HL-60 (cell line): ENCODE results near the gene IPO11.

Source experiments
- GABPA ChIP-seq: IDR thresholded peaks from 2 replicates; pipeline ENCODE4 v1.6.1; 2012; ENCODE audit warnings: low read depth
- POLR2AphosphoS5 ChIP-seq: IDR thresholded peaks from 2 replicates; pipeline ENCODE4 v1.6.1; 2012; ENCODE audit warnings: low read depth
- SPI1 ChIP-seq: IDR thresholded peaks from 2 replicates; pipeline ENCODE4 v1.6.1; 2012; ENCODE audit warnings: low read depth, mild to moderate bottlenecking, borderline replicate concordance
- TF ChIP-seq, protein P1 (sequence below): IDR thresholded peaks from one replicate; pipeline ENCODE4 v1.5.1; 2011; ENCODE audit warnings: low read length, control low read depth, inconsistent platforms; ENCODE audit not compliant: insufficient read depth
- TF ChIP-seq, protein P2 (sequence below): IDR thresholded peaks from 2 replicates; pipeline ENCODE4 v1.6.1; 2012; ENCODE audit warnings: low read depth; ENCODE audit not compliant: insufficient replicate concordance

DNA sequence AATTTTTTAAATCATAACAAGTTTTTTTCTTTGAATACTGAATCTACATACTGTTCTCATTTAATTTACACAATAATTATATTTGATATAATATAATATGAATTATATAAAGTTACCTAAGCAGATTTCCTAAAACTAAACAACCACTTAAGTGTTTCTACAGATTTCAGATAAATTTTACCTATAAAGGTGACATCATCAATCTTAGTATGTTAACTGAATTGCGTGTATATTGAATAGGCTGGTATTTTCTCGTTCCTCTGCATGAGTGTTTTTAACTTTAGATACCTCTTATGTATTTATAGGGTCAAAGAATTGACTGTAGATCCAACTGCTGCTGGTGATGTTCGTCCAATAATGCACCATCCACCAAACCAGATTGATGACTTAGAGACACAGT lies 39.2 kb upstream of the IPO11 start:
- TF ChIP-seq, protein P1, sequence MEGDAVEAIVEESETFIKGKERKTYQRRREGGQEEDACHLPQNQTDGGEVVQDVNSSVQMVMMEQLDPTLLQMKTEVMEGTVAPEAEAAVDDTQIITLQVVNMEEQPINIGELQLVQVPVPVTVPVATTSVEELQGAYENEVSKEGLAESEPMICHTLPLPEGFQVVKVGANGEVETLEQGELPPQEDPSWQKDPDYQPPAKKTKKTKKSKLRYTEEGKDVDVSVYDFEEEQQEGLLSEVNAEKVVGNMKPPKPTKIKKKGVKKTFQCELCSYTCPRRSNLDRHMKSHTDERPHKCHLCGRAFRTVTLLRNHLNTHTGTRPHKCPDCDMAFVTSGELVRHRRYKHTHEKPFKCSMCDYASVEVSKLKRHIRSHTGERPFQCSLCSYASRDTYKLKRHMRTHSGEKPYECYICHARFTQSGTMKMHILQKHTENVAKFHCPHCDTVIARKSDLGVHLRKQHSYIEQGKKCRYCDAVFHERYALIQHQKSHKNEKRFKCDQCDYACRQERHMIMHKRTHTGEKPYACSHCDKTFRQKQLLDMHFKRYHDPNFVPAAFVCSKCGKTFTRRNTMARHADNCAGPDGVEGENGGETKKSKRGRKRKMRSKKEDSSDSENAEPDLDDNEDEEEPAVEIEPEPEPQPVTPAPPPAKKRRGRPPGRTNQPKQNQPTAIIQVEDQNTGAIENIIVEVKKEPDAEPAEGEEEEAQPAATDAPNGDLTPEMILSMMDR, result no peak
- TF ChIP-seq POLR2AphosphoS5 (no peak), GABPA (no peak), SPI1 (no peak)
- TF ChIP-seq, protein P2, sequence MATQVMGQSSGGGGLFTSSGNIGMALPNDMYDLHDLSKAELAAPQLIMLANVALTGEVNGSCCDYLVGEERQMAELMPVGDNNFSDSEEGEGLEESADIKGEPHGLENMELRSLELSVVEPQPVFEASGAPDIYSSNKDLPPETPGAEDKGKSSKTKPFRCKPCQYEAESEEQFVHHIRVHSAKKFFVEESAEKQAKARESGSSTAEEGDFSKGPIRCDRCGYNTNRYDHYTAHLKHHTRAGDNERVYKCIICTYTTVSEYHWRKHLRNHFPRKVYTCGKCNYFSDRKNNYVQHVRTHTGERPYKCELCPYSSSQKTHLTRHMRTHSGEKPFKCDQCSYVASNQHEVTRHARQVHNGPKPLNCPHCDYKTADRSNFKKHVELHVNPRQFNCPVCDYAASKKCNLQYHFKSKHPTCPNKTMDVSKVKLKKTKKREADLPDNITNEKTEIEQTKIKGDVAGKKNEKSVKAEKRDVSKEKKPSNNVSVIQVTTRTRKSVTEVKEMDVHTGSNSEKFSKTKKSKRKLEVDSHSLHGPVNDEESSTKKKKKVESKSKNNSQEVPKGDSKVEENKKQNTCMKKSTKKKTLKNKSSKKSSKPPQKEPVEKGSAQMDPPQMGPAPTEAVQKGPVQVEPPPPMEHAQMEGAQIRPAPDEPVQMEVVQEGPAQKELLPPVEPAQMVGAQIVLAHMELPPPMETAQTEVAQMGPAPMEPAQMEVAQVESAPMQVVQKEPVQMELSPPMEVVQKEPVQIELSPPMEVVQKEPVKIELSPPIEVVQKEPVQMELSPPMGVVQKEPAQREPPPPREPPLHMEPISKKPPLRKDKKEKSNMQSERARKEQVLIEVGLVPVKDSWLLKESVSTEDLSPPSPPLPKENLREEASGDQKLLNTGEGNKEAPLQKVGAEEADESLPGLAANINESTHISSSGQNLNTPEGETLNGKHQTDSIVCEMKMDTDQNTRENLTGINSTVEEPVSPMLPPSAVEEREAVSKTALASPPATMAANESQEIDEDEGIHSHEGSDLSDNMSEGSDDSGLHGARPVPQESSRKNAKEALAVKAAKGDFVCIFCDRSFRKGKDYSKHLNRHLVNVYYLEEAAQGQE, result no peak
